Left ventricle myocardium inferior (tissue), 1 donor: ENCODE data around the gene PIK3CB. TPM values are rescaled to one million over a fixed set of nuclear protein-coding genes. Genes with fewer than 3 reads are reported as not detected.
"Not testable (repeated sequence)": the region's sequence is repeated elsewhere in the genome, so short reads cannot be mapped to it uniquely, and the experiment has no call there.

Experiments used
- DNase-seq: peaks from one replicate; pipeline ENCODE4 v3.0.0-alpha.2; 2020
- H3K27ac ChIP-seq: fragments of 200-600 bp; replicated peaks from 2 replicates; pipeline ENCODE4 v1.8.0; 2021
- H3K27me3 ChIP-seq: fragments of 200-600 bp; 2 replicates; pipeline ENCODE4 v1.8.0; 2021; ENCODE audit warnings: low read depth
- H3K36me3 ChIP-seq: fragments of 200-600 bp; 2 replicates; pipeline ENCODE4 v1.8.0; 2021
- H3K4me1 ChIP-seq: fragments of 200-600 bp; 2 replicates; pipeline ENCODE4 v1.8.0; 2021
- H3K4me3 ChIP-seq: fragments of 200-600 bp; 2 replicates; pipeline ENCODE4 v1.8.0; 2021; ENCODE audit warnings: mild to moderate bottlenecking, moderate library complexity
- H3K9me3 ChIP-seq: fragments of 200-600 bp; replicated peaks from 2 replicates; pipeline ENCODE4 v1.8.0; 2021
- CTCF ChIP-seq: fragments of 200-600 bp; IDR thresholded peaks from 2 replicates; pipeline ENCODE4 v1.8.0; 2021; ENCODE audit warnings: antibody characterized with exemption, mild to moderate bottlenecking, borderline replicate concordance
- intact Hi-C: fragments of 100-400 bp; cut with micrococcal nuclease; formaldehyde crosslinking; loops from one replicate; pipeline ENCODE4 v1.11.0; 2022
- total RNA-seq: library from RNA; stranded (reverse); fragmentation: NEBNext Ultra II Directional; extraction: Animal tissue kit (Norgen Biotek cat#: 25700); gene quantifications from one replicate; pipeline ENCODE4 v1.2.1, GENCODE V29; 2021
- donor health status: DM: no; HTN: yes; CAD: no; lungs with severe emphysema.

PIK3CB gene
- total RNA-seq, 1 donor from 2014 or later = 31.5 TPM

- Histone ChIP-seq H3K27ac (no peak overlapping the region), H3K4me3 (no peak overlapping the region), H3K4me1 (no peaks in the 10 kb centered on the region), H3K9me3 (no peaks in the 10 kb centered on the region), H3K27me3 (no peaks in the 10 kb centered on the region), H3K36me3 (no peaks in the 10 kb centered on the region)
- DNase-seq = no peak
- TF ChIP-seq CTCF = no peak
- intact Hi-C loops = no loop called here
Measured at GRCh38 chr3:138620431-138620830, 214.3 kb downstream of the PIK3CB start.

GRCh38 chr3:138615462-138615861 is 219.3 kb downstream of the PIK3CB start:
- Histone ChIP-seq H3K4me1 (no peaks in the 10 kb centered on the region), H3K9me3 (no peaks in the 10 kb centered on the region), H3K27ac (no peak overlapping the region), H3K36me3 (no peaks in the 10 kb centered on the region), H3K4me3 (no peak overlapping the region), H3K27me3 (no peaks in the 10 kb centered on the region)
- TF ChIP-seq CTCF = no peak
- DNase-seq = no peak
- intact Hi-C loops = no loop called here

- no peak for TF ChIP-seq CTCF
- Histone ChIP-seq H3K4me3 (peak overlapping the region; percentile 76), H3K4me1 (peaks cover 20% of the 10 kb centered on the region), H3K36me3 (no peaks in the 10 kb centered on the region), H3K27ac (peak overlapping the region; percentile 95), H3K9me3 (no peaks in the 10 kb centered on the region), H3K27me3 (no peaks in the 10 kb centered on the region)
- DNase-seq = no peak
- intact Hi-C loops = no loop called here
Measured at GRCh38 chr3:138609898-138610266, 224.8 kb downstream of the PIK3CB start.

- H3K27me3 ChIP-seq = no peaks in the 10 kb centered on the region
- DNase-seq = peak; percentile 65
- intact Hi-C loops = no loop called here
- peak within 1 kb of the TSS; percentile 76 for H3K4me3 ChIP-seq
- no peak for TF ChIP-seq CTCF
- H3K27ac ChIP-seq = peak within 1 kb of the TSS; percentile 95
- H3K9me3 ChIP-seq = no peaks in the 10 kb centered on the region
- peaks cover 20% of the 10 kb centered on the region for H3K4me1 ChIP-seq
- no peaks in the 10 kb centered on the region for H3K36me3 ChIP-seq
Measured at GRCh38 chr3:138608322-138609135, 226.2 kb downstream of the PIK3CB start, which contains the start of gene FAIM. TSS of gene FAIM (plus strand) at chr3:138608771. CDS start at chr3:138619727, 10,956 bp downstream.

- H3K4me3 ChIP-seq, H3K36me3 ChIP-seq, DNase-seq, H3K27me3 ChIP-seq, H3K9me3 ChIP-seq, H3K27ac ChIP-seq, intact Hi-C loops: not testable (repeated sequence)
- H3K4me1 ChIP-seq = peaks cover 11% of the 10 kb centered on the region
Measured at GRCh38 chr3:138604106-138604595, 230.6 kb downstream of the PIK3CB start.

Other genes starting within 250 kb of the PIK3CB start
- 25.8 TPM for gene CEP70, start 240.7 kb downstream of the PIK3CB start, total RNA-seq
- gene FAIM, start 226.2 kb downstream of the PIK3CB start, total RNA-seq = 3.1 TPM
- not detected for gene FOXL2, start 112.2 kb upstream of the PIK3CB start, total RNA-seq
- not detected for gene FOXL2NB, start 112.3 kb upstream of the PIK3CB start, total RNA-seq
- not detected for gene PRR23A, start 171.3 kb upstream of the PIK3CB start, total RNA-seq
- gene PRR23B, start 186.0 kb upstream of the PIK3CB start, total RNA-seq = not detected
- gene PRR23C, start 210.0 kb upstream of the PIK3CB start, total RNA-seq = not detected